Stimulated activated CD4-positive, alpha-beta T cell treated with anti-CD3 and anti-CD28 coated beads, Interleukin-12 subunit alpha, Interleukin-12 subunit beta, amount 100 ng/mL, for 24 hours (primary cell): ENCODE results near the gene BHLHA15.

Source experiments
- DNase-seq, 2 experiments: peaks; one replicate each; pipeline ENCODE4 v3.0.0-alpha.2; 2020; ENCODE audit warnings: low read depth in 2 of 2

BHLHA15 gene

GRCh38 chr7:98244871-98245270 lies 33.6 kb downstream of the BHLHA15 start:
- no peak for DNase-seq

- no peak for DNase-seq
These were observed 36.9 kb downstream of the BHLHA15 start for GRCh38 chr7:98248156-98248555.

GRCh38 chr7:98249106-98249505 lies 37.9 kb downstream of the BHLHA15 start:
- DNase-seq, result no peak

GRCh38 chr7:98250789-98251188 lies 39.5 kb downstream of the BHLHA15 start:
- DNase-seq, result peak in 1 of 2 experiments; percentile 8

- no peak for DNase-seq
These were observed 40.0 kb downstream of the BHLHA15 start for GRCh38 chr7:98251231-98251600.

- DNase-seq, result peak; percentile 77 to 84
These were observed 40.6 kb downstream of the BHLHA15 start, which contains the start of gene TECPR1 for GRCh38 chr7:98251601-98252424. TECPR1 (minus strand) TSS chr7:98252232; CDS start chr7:98246146, 6,086 bp downstream.

- no peak for DNase-seq
These were observed 41.3 kb downstream of the BHLHA15 start for GRCh38 chr7:98252425-98253054.

- DNase-seq, result no peak
These were observed 43.3 kb downstream of the BHLHA15 start for GRCh38 chr7:98254516-98254915.

- DNase-seq, result no peak
These were observed 43.8 kb downstream of the BHLHA15 start for GRCh38 chr7:98254951-98255610.

- DNase-seq, result no peak
These were observed 45.2 kb downstream of the BHLHA15 start for GRCh38 chr7:98256431-98256830.

GRCh38 chr7:98257701-98258100 lies 46.5 kb downstream of the BHLHA15 start:
- no peak for DNase-seq
